Measurements from ENCODE around the gene YOD1.

Gene YOD1

GRCh38 chr1:207007352-207008033, 43.5 kb downstream of the YOD1 start:
- no peak for DNase-seq (ENCODE audit: low read depth, low spot score)

- DNase-seq (ENCODE audit: low read depth, low spot score) = no peak
Measured at GRCh38 chr1:207006914-207007313, 44.1 kb downstream of the YOD1 start.

- no peak for DNase-seq (ENCODE audit: low read depth, low spot score)
Measured at GRCh38 chr1:207006083-207006482, 44.9 kb downstream of the YOD1 start.

GRCh38 chr1:207004931-207005830, 45.8 kb downstream of the YOD1 start:
- DNase-seq (ENCODE audit: low read depth, low spot score) = peak; percentile 17

GRCh38 chr1:207003210-207003609, 47.8 kb downstream of the YOD1 start:
- no peak for DNase-seq (ENCODE audit: low read depth, low spot score)

GRCh38 chr1:207002724-207003146, 48.3 kb downstream of the YOD1 start:
- DNase-seq (ENCODE audit: low read depth, low spot score) = no peak

- DNase-seq (ENCODE audit: low read depth, low spot score) = no peak
Measured at GRCh38 chr1:207001492-207002245, 49.3 kb downstream of the YOD1 start.

- DNase-seq (ENCODE audit: low read depth, low spot score) = no peak
Measured at GRCh38 chr1:207000651-207001291, 50.2 kb downstream of the YOD1 start.

GRCh38 chr1:206998816-206999215, 52.2 kb downstream of the YOD1 start:
- no peak for DNase-seq (ENCODE audit: low read depth, low spot score)

Data from activated CD4-positive, CD25-positive, alpha-beta regulatory T cell treated with anti-CD3 and anti-CD28 coated beads, Interleukin-2, amount 50 U/mL, for 16 hours (primary cell).